GM19099 (cell line): ENCODE data around the gene CHD9NB.

Source experiments
- POLR2A ChIP-seq: IDR thresholded peaks from 3 replicates; pipeline ENCODE4 v1.6.1; 2011; ENCODE audit warnings: low read depth; ENCODE audit not compliant: insufficient read length; ENCODE audit errors: extremely low read depth

Gene CHD9NB

DNA sequence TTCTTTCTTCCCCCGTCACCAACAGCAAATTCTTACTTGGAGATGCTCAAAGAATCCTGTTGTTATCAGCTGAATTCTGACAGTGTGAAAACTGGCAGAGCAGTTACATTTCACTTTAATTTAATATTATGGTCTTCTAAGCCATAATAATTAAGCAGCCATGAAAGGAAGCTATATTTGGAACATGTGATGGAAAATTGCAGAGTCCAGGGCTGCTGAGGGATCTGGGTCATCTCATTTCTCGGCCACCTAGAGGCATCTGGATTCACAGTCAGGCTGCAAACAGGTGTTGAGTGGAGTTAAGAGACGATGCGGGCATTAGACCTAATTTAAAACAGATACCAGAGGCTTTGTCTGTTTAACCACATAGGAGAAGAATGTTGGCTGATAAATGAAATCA is 38.4 kb downstream of the CHD9NB start:
- no peak for TF ChIP-seq POLR2A

- TF ChIP-seq POLR2A, result no peak
Measured at GRCh38 chr16:53007095-53007494, 45.6 kb downstream of the CHD9NB start.

- TF ChIP-seq POLR2A, result no peak
Measured at GRCh38 chr16:52997922-52998321, 54.8 kb downstream of the CHD9NB start.

GRCh38 chr16:52994942-52995341 is 57.8 kb downstream of the CHD9NB start:
- TF ChIP-seq POLR2A, result no peak

GRCh38 chr16:52993179-52993578 is 59.5 kb downstream of the CHD9NB start:
- no peak for TF ChIP-seq POLR2A

DNA sequence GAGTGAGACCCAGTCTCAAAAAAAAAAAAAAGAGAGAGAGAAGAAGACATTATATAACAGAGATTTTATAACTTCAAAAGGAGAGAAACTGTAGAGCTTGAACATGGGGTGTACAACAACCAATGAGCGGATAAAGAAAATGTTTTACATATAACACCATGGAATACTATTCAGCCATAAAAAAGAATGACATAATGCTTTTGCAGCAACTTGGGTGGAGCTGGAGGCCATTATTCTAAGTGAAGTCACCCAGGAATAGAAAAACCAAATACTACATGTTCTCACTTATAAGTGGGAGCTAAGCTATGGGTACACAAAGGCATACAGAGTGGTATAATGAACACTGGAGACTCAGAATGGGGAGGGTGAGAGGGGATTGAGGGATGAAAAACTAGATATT is 61.1 kb downstream of the CHD9NB start:
- TF ChIP-seq POLR2A, result no peak
